Muscle layer of duodenum (tissue), 2 donors: Measurements from ENCODE around the gene STUM.
"Not testable (repeated sequence)": the region's sequence is repeated elsewhere in the genome, so short reads cannot be mapped to it uniquely, and the experiment has no call there.

Source experiments
- H3K27ac ChIP-seq: one replicate; pipeline ENCODE4 v1.7.0; 2013; ENCODE audit warnings: mild to moderate bottlenecking, low read length
- H3K27me3 ChIP-seq: one replicate; pipeline ENCODE4 v1.7.0; 2013; ENCODE audit warnings: low read depth, mild to moderate bottlenecking, control low read depth, low read length
- H3K36me3 ChIP-seq, 2 donors: one replicate each; pipeline ENCODE4 v1.7.0; 2013; ENCODE audit warnings: low read length in 2 of 2, control low read depth in 1 of 2, mild to moderate bottlenecking in 1 of 2; ENCODE audit not compliant: insufficient read depth in 2 of 2, control insufficient read depth in 1 of 2
- H3K4me1 ChIP-seq, 2 donors: one replicate each; pipeline ENCODE4 v1.7.0; 2013; ENCODE audit warnings: low read length in 2 of 2, mild to moderate bottlenecking in 2 of 2, control low read depth in 1 of 2, moderate library complexity in 1 of 2; ENCODE audit not compliant: insufficient read depth in 2 of 2, control insufficient read depth in 1 of 2
- H3K4me3 ChIP-seq, 2 donors: one replicate each; pipeline ENCODE4 v1.7.0; 2013; ENCODE audit warnings: low read length in 2 of 2, low read depth in 1 of 2, mild to moderate bottlenecking in 1 of 2
- H3K9me3 ChIP-seq, 2 donors: one replicate each; pipeline ENCODE4 v1.7.0; 2013; ENCODE audit warnings: low read length in 2 of 2, control low read depth in 1 of 2, mild to moderate bottlenecking in 1 of 2; ENCODE audit not compliant: control insufficient read depth in 1 of 2
- donor health status: healthy.

The STUM gene

DNA sequence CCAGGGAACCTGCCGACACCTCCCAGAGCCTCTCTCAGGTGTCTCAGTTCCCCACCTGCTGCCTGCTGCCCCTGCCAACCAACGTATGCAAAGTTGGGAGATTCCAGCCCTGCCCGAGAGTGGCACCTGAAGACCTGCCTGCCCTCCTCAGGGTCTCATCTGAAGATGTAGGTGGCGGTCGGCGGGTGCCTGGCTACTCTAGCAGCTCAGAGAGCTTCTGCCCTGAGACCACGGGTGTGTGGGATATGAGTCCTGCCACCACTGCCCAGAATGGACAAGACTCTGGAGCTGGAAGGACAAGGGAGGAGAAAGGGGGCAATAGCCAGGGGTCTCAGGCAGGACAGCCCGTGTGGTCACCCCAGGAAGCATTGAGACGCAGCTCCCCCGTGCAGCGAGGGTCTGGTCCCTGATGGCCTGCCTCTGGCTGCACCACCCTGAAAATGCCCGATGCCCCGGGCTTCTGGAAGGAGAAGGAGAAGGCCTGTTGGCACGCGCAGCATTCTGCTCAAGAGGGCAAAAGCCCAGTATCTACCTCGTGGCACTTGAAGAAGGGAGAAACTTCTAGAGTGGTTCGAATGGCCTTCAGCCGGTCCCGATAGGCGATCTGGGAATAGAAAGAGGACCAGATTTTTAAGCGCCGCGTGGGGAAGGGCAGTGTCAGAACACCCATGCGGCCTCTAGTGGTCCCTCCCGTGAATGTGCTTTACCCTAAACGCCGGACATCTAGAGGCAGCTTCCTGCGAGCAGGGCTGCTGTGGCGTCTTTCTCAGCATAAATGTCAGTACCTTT is 88.8 kb downstream of the STUM start:
- H3K27me3 ChIP-seq = no peaks in the 10 kb centered on the region
- no peak overlapping the region for H3K27ac ChIP-seq
- H3K36me3 ChIP-seq = peaks cover 34 to 42% of the 10 kb centered on the region in 2 donors
- peaks cover 12 to 78% of the 10 kb centered on the region in 2 donors for H3K4me1 ChIP-seq
- H3K4me3 ChIP-seq = no peak overlapping the region
- H3K9me3 ChIP-seq = no peaks in the 10 kb centered on the region

- H3K27me3 ChIP-seq = no peaks in the 10 kb centered on the region
- peak overlapping the region in 1 of 2 donors; percentile 10 for H3K4me3 ChIP-seq
- peak overlapping the region; percentile 29 for H3K27ac ChIP-seq
- H3K9me3 ChIP-seq = no peaks in the 10 kb centered on the region
- H3K36me3 ChIP-seq = peaks cover 30 to 41% of the 10 kb centered on the region in 2 donors
- H3K4me1 ChIP-seq = peaks cover 8 to 79% of the 10 kb centered on the region in 2 donors
These were observed 89.5 kb downstream of the STUM start for GRCh38 chr1:226638001-226638601.

DNA sequence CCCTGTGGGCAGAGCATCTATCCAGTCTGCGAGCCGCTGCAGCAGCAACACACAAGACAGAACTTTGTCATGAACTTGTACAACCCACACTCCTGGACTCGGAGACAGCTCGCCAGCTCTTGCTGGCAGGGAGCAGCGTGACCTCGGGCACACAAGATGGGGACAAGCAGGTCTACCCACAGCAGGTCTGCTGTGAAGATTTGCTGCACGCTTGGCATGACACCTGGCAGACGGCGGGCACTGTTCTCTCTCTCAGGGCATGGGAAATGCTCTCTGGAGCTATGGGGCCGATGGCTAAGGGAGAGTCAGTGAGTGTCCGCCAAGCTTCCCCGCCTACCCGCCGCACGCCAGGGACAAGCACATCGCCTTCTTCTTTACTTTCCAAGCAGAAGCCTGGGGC is 90.0 kb downstream of the STUM start:
- Histone ChIP-seq H3K9me3 (no peaks in the 10 kb centered on the region), H3K4me3 (no peak overlapping the region), H3K36me3 (peaks cover 28 to 38% of the 10 kb centered on the region in 2 donors), H3K27ac (no peak overlapping the region), H3K4me1 (peaks cover 8 to 79% of the 10 kb centered on the region in 2 donors), H3K27me3 (no peaks in the 10 kb centered on the region)

GRCh38 chr1:226639206-226639605 is 90.6 kb downstream of the STUM start:
- peaks cover 4 to 79% of the 10 kb centered on the region in 2 donors for H3K4me1 ChIP-seq
- H3K27ac ChIP-seq, H3K4me3 ChIP-seq: not testable (repeated sequence)

GRCh38 chr1:226639631-226640061 is 91.1 kb downstream of the STUM start:
- Histone ChIP-seq H3K4me1 (peaks cover 7 to 79% of the 10 kb centered on the region in 2 donors), H3K27me3 (no peaks in the 10 kb centered on the region), H3K27ac (no peak overlapping the region), H3K4me3 (no peak overlapping the region), H3K9me3 (no peaks in the 10 kb centered on the region), H3K36me3 (peaks cover 23 to 38% of the 10 kb centered on the region in 2 donors)

More at GRCh38 chr1:226639206-226639605, 90.6 kb downstream of the STUM start:
- H3K9me3 ChIP-seq, H3K27me3 ChIP-seq: not testable (repeated sequence)
- H3K36me3 ChIP-seq = peaks cover 27 to 38% of the 10 kb centered on the region in 2 donors

- H3K4me3 ChIP-seq = no peak overlapping the region
- H3K27me3 ChIP-seq = no peaks in the 10 kb centered on the region
- peaks cover 22 to 36% of the 10 kb centered on the region in 2 donors for H3K36me3 ChIP-seq
- peaks cover 12 to 82% of the 10 kb centered on the region in 2 donors for H3K4me1 ChIP-seq
- H3K27ac ChIP-seq = peak overlapping the region; percentile 39
- H3K9me3 ChIP-seq = no peaks in the 10 kb centered on the region
These were observed 92.0 kb downstream of the STUM start for GRCh38 chr1:226640321-226641136.

DNA sequence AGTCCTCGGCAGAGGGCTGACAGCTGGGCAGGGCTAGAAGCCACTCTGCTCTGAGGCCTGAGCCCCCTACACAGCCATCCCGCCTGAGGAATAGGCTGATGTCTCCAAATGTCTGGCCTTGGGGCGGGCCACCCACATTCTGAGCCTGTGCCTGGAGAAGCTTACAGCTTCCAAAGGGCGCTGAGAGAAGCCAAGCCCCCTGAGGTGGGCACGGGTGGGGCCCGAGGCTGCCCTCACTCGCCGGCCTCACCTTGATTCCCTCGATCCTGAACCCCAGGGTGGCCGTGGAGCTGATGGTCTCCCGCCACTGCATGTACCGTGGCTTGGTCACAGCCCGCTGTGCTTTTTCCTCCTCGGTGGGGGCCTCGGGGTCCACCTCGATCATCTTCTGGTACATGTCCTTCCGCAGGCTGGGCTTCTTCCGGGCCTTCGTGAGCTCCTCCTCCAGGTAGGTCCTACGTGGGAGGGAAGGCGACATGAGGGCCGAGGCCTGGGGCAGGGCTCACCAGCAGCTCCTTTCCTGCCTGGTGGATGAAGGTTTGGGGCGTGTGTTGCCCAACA is 93.2 kb downstream of the STUM start:
- peak overlapping the region; percentile 16 for H3K27ac ChIP-seq

DNA sequence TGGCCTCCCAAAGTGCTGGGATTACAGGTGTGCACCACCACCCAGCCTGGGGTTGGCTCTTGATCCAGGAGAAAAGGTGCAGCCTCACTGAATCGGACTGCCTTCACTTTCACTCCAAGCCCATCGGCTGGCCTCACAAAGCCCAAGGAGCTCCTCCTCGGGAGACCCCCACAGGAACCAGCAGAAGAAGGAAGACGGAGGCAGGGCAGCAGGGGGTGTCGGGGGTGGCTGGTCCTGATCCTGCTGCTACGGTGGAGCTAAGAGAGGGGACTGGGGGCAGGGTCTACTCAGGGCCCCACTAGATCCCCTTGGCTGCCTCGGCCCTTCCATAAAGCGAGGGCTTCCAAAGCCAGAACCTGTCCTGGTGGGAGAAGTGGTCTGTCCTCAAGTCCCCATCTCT is 93.9 kb downstream of the STUM start:
- Histone ChIP-seq H3K27ac (peak overlapping the region; percentile 7), H3K4me3 (no peak overlapping the region), H3K9me3 (no peaks in the 10 kb centered on the region), H3K36me3 (peaks cover 23 to 32% of the 10 kb centered on the region in 2 donors), H3K4me1 (peaks cover 17 to 88% of the 10 kb centered on the region in 2 donors), H3K27me3 (no peaks in the 10 kb centered on the region)

More for the DNA sequence above, 93.2 kb downstream of the STUM start:
- Histone ChIP-seq H3K4me1 (peaks cover 17 to 86% of the 10 kb centered on the region in 2 donors), H3K27me3 (no peaks in the 10 kb centered on the region), H3K36me3 (peaks cover 20 to 32% of the 10 kb centered on the region in 2 donors), H3K9me3 (no peaks in the 10 kb centered on the region), H3K4me3 (no peak overlapping the region)

DNA sequence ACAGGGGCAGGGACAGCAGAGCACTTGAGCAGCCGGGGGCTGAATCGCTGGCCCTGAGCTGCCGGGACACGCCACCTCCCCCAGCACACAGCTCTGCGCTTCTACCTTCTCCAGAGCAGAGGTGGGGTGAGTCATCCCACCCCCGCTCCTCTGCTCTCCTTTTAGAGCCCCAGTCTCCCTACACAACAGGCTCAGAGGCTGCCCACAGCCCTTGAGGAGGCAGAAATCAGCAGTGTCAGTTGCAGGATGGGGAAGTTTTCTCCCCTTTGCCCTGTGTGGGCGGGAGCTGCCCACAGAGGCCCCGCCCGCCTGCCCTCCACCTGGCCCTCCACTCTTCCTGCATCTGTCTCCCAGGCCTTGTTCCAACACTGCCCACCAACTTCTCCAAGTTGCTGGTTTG is 94.6 kb downstream of the STUM start:
- Histone ChIP-seq H3K27me3 (no peaks in the 10 kb centered on the region), H3K36me3 (peaks cover 30 to 36% of the 10 kb centered on the region in 2 donors), H3K4me3 (no peak overlapping the region), H3K9me3 (no peaks in the 10 kb centered on the region), H3K4me1 (peaks cover 13 to 81% of the 10 kb centered on the region in 2 donors), H3K27ac (peak overlapping the region; percentile 7)

DNA sequence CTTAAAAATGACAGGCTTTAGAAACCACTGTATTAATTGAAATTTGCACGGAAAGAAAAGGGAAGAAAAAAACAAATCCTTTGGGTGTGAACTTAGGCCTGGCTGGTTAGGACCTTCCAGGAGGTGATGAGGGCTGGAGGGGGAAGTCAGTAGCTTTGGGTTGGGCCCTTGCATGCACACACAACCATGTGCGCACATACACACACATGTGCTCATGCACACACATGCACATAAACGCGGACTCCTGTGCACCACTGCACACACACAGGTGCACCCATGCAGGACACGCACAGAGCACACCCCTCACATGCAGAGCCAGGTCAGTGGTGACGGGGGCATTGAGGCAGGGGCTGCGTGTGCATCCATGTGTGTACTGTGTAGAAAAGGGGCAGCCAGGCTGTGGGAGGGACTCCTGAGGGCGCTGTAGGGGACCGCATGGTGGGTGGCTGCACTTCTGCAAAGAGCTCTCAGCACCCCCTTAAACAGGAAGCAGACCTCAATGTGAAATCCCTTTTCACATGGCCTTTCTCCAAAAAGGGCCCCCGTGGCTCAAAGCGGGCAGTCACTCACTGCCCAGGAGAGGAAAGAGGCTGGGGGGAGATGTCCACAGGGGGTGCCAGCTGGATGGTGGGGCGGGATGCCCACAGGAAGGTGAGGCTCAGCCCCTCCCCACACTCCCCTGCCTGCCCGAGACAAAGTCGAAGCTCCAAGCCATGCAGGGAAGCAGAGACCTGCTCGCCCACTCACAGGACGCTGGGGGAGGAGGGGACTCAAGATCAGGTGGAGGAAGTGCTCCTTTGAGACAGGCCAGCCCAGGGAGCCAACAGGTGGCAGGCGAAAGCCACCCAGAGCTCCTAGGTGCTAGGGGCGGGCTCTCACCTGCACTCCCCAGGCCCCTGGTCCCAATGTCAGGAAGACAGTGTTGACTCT is 95.3 kb downstream of the STUM start:
- H3K9me3 ChIP-seq = no peaks in the 10 kb centered on the region
- H3K27me3 ChIP-seq = no peaks in the 10 kb centered on the region
- peaks cover 13 to 75% of the 10 kb centered on the region in 2 donors for H3K4me1 ChIP-seq
- no peak overlapping the region for H3K4me3 ChIP-seq
- H3K27ac ChIP-seq = no peak overlapping the region
- peaks cover 36 to 40% of the 10 kb centered on the region in 2 donors for H3K36me3 ChIP-seq
